Loucy (cell line): ENCODE results near the gene ARMC5.

Experiments used
- H2AFZ ChIP-seq: fragments of 200-600 bp; sonication (generic); 2 replicates; pipeline ENCODE4 v1.6.0; 2016; ENCODE audit warnings: antibody characterized with exemption, mild to moderate bottlenecking, low read length, moderate library complexity
- H3F3A ChIP-seq: fragments of 200-600 bp; 2 replicates; pipeline ENCODE4 v1.6.0; 2016; ENCODE audit warnings: antibody characterized with exemption, low read depth, mild to moderate bottlenecking
- H3K27me3 ChIP-seq: fragments of 200-600 bp; sonication (generic); 2 replicates; pipeline ENCODE4 v1.6.1; 2014; ENCODE audit warnings: low read length, mild to moderate bottlenecking; ENCODE audit not compliant: insufficient read depth, poor library complexity, severe bottlenecking
- H3K36me3 ChIP-seq: fragments of 200-600 bp; sonication (generic); 2 replicates; pipeline ENCODE4 v1.6.1; 2016; ENCODE audit warnings: low read length; ENCODE audit not compliant: insufficient read depth
- H3K4me1 ChIP-seq: fragments of 200-600 bp; sonication (generic); 2 replicates; pipeline ENCODE4 v1.5.1; 2014; ENCODE audit warnings: low read length, mild to moderate bottlenecking; ENCODE audit not compliant: insufficient read depth, poor library complexity, severe bottlenecking
- H3K4me2 ChIP-seq: fragments of 200-600 bp; sonication (generic); 2 replicates; pipeline ENCODE4 v1.6.0; 2014; ENCODE audit warnings: antibody characterized with exemption, low read length, low read depth, mild to moderate bottlenecking; ENCODE audit not compliant: poor library complexity, severe bottlenecking
- H3K4me3 ChIP-seq: fragments of 200-600 bp; sonication (generic); 2 replicates; pipeline ENCODE4 v1.5.1; 2014; ENCODE audit warnings: low read length, mild to moderate bottlenecking, mixed read lengths; ENCODE audit not compliant: poor library complexity, severe bottlenecking
- H3K79me2 ChIP-seq: fragments of 200-600 bp; sonication (generic); 2 replicates; pipeline ENCODE4 v1.6.1; 2014; ENCODE audit warnings: low read length; ENCODE audit not compliant: insufficient read depth
- H3K9ac ChIP-seq: fragments of 200-600 bp; sonication (generic); 2 replicates; pipeline ENCODE4 v1.6.0; 2014; ENCODE audit warnings: mild to moderate bottlenecking, low read depth, low read length, moderate library complexity; ENCODE audit not compliant: poor library complexity, severe bottlenecking
- H3K9me2 ChIP-seq: fragments of 200-600 bp; sonication (generic); replicated peaks from 2 replicates; pipeline ENCODE4 v1.6.1; 2016; ENCODE audit warnings: low read depth, low read length, mixed read lengths
- H3K9me3 ChIP-seq: fragments of 200-600 bp; sonication (generic); 2 replicates; pipeline ENCODE4 v1.6.1; 2014; ENCODE audit warnings: mild to moderate bottlenecking, antibody characterized with exemption, low read length, low read depth; ENCODE audit not compliant: insufficient read depth
- H4K20me1 ChIP-seq: fragments of 200-600 bp; sonication (generic); 2 replicates; pipeline ENCODE4 v1.6.0; 2014; ENCODE audit warnings: antibody characterized with exemption, low read length, mild to moderate bottlenecking; ENCODE audit not compliant: insufficient read depth, poor library complexity, severe bottlenecking
- EZH2phosphoT487 ChIP-seq: fragments of 200-600 bp; IDR thresholded peaks from 2 replicates; pipeline ENCODE4 v1.6.1; 2018; ENCODE audit warnings: antibody characterized with exemption, mild to moderate bottlenecking, moderate library complexity, borderline replicate concordance
- TF ChIP-seq, protein P1 (sequence below): fragments of 200-600 bp; sonication (generic); conservative IDR thresholded peaks from 2 replicates; pipeline ENCODE4 v1.5.1; 2014; ENCODE audit warnings: mild to moderate bottlenecking, antibody characterized with exemption, low read length

Gene ARMC5

DNA sequence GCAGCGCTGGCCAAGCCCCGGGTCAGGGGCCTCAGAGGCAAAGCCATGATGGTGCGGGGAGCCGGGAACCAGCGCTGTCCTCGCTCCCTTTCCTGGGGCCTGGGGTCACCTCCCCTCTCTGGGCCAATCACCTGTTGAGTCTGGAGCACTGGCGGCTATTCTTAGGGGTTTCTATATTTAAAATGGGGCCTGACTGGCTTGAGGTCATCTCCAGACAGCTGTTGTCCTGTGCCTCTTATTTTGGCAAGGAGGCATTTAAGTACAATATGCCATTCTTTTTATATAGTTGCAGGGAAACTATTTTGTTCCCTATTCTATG lies 31.1 kb upstream of the ARMC5 start, which contains the start of gene COX6A2:
Gene COX6A2, minus strand, starts transcription at position 82 of the 319 bp plus-strand sequence. Its CDS starts 35 bp downstream, at position 47.
- Histone ChIP-seq H4K20me1 (no peaks in the 10 kb centered on the region), H3K4me1 (peaks cover 13% of the 10 kb centered on the region), H3K36me3 (no peaks in the 10 kb centered on the region), H3K4me2 (no peak within 1 kb of the TSS), H3K79me2 (no peaks in the 10 kb centered on the region), H3F3A (no peaks in the 10 kb centered on the region), H3K9ac (no peak within 1 kb of the TSS), H3K4me3 (no peak within 1 kb of the TSS), H3K9me3 (no peaks in the 10 kb centered on the region), H3K9me2 (no peaks in the 10 kb centered on the region), H2AFZ (no peak within 1 kb of the TSS), H3K27me3 (no peaks in the 10 kb centered on the region)
- TF ChIP-seq EZH2phosphoT487: no peak
- TF ChIP-seq, protein P1, sequence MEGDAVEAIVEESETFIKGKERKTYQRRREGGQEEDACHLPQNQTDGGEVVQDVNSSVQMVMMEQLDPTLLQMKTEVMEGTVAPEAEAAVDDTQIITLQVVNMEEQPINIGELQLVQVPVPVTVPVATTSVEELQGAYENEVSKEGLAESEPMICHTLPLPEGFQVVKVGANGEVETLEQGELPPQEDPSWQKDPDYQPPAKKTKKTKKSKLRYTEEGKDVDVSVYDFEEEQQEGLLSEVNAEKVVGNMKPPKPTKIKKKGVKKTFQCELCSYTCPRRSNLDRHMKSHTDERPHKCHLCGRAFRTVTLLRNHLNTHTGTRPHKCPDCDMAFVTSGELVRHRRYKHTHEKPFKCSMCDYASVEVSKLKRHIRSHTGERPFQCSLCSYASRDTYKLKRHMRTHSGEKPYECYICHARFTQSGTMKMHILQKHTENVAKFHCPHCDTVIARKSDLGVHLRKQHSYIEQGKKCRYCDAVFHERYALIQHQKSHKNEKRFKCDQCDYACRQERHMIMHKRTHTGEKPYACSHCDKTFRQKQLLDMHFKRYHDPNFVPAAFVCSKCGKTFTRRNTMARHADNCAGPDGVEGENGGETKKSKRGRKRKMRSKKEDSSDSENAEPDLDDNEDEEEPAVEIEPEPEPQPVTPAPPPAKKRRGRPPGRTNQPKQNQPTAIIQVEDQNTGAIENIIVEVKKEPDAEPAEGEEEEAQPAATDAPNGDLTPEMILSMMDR: no peak

DNA sequence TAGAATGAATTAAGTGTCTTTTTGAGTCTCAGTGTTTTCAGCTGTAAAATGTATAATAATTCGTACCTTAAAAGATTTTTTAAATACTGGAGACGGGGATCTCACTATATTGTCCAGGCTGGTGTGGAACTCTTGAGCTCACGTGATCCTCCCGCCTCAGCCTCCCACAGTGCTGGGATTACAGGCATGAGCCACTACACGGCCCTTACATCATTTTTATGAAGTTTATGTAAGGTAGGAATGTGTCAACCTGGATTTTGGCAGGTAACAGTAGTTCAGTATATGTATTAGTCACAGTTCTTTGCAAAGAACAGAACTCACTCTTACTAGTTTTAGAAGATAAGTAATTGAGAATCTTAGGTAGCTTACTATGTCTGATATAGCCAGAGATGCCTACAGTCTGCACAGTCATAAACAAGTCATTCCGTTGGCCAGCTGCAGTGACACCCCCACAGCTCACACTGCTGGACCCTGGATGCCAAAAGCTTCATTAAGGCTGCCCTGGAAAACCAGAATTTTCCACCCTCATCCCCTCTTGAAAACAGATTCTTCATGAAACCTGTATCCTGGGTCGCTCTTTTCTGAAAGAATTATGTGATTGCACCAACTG lies 30.6 kb upstream of the ARMC5 start:
- Histone ChIP-seq H3K4me3 (no peak overlapping the region), H3F3A (no peaks in the 10 kb centered on the region), H3K9me3 (no peaks in the 10 kb centered on the region), H3K4me1 (peaks cover 12% of the 10 kb centered on the region), H3K9me2 (no peaks in the 10 kb centered on the region), H3K79me2 (no peaks in the 10 kb centered on the region), H2AFZ (no peak overlapping the region), H3K4me2 (no peak overlapping the region), H3K36me3 (no peaks in the 10 kb centered on the region), H3K27me3 (no peaks in the 10 kb centered on the region), H4K20me1 (no peaks in the 10 kb centered on the region), H3K9ac (no peak overlapping the region)
- TF ChIP-seq EZH2phosphoT487: no peak
- TF ChIP-seq, protein P1: no peak

DNA sequence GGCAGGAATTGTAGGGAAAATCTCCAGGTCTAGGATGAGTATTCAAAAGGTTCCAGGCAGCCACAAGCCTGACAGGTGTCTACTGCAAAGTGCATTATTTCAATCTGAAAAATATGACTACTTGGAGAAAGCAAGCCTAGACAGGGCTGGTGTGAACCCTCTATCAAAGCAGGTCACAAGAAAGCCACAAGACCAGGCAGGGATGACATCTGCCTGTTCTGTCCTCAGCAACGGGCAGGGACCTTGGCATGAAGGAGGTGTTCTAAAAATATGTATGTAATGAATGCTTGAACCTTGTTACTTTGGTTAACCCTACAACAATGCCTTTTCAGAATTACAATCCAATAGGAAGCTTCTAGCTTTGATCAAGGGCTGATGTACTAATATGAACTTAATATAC lies 30.0 kb upstream of the ARMC5 start:
- no peak overlapping the region for H3K4me2 ChIP-seq
- H4K20me1 ChIP-seq: no peaks in the 10 kb centered on the region
- no peak overlapping the region for H3K9ac ChIP-seq
- peaks cover 12% of the 10 kb centered on the region for H3K4me1 ChIP-seq
- no peak overlapping the region for H2AFZ ChIP-seq
- H3K36me3 ChIP-seq: no peaks in the 10 kb centered on the region
- no peaks in the 10 kb centered on the region for H3K9me2 ChIP-seq
- H3K27me3 ChIP-seq: no peaks in the 10 kb centered on the region
- no peaks in the 10 kb centered on the region for H3K9me3 ChIP-seq
- no peak overlapping the region for H3K4me3 ChIP-seq
- TF ChIP-seq, protein P1: no peak
- no peak for TF ChIP-seq EZH2phosphoT487
- no peaks in the 10 kb centered on the region for H3K79me2 ChIP-seq
- H3F3A ChIP-seq: no peaks in the 10 kb centered on the region
